Amygdala (tissue), 56 donors: Measurements from ENCODE around the gene TLNRD1.
A peak's percentile ranks its signal among the peaks of the same experiment; 100 is the strongest.

Experiments
- DNase-seq, 56 donors: peaks; one replicate each; lab custom pipeline; 2025; lab: John Stamatoyannopoulos, UW

The TLNRD1 gene

DNA sequence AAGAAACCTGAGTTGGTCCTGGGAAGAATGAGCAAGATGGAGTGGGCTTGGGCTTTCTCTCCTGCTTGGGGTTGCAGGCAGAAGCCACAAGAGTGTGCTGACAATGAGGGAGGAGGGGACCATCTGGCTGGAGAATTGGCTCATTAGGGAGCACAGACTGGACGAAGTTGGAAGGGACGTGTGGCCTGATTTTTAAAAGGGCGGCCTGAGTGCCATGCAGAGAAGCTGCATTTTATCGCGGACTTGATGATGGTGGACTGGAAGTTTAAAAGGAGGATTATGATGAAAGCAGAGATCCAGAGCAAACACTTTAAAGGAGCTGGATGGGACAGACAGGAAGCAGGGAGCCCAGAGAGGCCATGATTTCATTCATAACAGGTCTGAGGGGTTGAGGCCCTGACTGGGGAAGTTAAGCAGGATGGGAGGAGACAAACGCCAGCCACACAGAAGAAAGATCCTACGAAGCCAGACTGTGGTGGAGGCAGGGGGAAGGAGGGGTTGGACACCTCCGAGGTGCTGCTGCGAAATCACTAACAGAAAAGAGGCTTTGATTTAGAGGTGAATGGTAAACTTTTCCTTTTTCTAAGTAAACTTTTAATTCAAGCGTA, 23.6 kb downstream of the TLNRD1 start:
- DNase-seq: no peak

DNA sequence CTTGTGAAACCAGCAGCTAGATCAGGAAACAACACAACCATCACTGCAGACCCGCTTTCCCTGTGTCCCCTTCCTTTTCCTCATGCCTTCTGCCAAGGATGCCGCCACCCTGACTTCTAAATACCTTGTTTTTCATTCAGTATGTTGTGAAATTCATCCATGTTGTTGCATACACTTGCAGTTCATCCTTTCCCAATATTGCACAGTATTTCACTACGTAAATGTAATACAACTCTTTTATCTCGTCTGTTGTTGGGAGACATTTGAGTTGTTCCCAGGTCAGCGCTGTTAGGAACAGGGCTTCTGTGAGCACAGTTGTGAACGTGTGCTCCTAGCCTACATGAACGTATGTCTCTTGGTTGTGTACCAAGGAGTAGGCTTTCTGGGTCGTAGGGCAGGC, 24.2 kb downstream of the TLNRD1 start:
- no peak for DNase-seq

DNA sequence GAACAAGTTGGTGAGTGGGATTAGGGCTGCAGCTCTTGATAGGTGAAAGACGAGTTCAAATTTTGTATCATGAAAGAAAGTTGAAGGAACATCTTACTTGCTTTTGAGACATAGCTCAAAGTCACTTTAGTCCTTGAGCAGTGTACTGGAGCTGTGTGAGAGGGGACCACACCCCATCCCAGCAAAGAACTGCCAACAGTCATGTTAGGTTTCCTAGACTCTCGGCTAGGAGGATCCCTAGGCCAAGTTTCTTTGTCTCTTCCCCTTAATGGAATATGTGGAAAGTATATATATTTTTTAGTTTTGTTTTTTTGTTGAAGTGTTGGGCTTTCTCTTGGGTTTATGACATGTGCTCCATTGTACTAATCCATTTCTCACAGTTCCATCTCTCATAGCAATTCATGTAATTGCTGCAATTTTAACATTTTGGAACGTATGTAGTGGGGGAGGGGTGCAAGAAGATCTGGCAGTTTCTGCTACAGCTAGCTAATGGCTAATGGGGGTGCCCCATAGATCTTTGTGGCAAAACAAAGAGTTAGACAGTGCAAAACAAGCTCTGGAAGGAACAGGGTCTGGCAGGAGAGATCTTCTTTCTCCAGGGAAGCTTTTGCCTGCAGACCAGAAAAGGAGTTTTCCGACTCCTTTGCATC, 25.1 kb downstream of the TLNRD1 start:
- no peak for DNase-seq

GRCh38 chr15:81026836-81027599, 26.3 kb downstream of the TLNRD1 start:
- DNase-seq: no peak

DNA sequence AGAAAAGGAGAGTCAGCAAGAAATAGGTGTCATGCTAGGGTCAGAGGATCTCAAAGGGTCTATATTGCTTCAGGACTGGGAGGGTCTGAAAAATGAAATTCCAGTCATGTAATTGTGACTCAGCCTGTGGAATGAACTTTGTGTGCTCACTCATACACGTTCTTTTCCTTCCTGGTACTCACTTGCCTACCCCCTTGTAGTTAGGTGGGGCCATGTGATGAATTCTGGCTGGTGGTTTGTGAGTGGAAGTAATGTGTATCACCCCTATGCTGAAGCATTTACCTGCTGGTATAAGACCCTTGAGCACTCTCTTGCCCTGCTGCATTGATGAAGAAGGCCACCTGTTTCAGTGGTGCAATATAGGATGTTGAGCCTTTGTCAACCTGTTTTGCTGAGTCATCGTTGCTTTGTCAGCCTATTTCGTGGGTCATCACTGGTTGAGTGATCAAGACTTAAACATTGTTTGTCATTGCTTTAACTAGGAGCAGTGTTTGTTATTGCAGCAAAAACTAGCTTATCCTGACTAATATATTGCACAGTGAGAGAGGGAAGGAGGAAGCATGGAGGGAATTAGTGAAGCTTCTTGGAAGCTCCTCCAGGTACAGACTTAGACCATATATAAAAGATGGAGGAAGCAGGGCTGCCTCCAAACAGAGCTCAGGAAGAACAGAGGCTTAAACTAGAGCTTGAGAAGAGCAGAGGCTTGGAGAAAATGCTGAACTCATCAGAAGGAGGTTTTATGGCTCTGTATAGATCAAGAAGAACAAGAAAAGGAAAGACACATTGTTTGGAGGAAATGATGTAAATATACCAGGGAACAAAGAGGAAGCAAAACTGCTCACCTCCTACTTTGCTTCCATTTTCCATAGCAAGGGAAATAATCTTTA, 28.9 kb downstream of the TLNRD1 start:
- DNase-seq: no peak

DNA sequence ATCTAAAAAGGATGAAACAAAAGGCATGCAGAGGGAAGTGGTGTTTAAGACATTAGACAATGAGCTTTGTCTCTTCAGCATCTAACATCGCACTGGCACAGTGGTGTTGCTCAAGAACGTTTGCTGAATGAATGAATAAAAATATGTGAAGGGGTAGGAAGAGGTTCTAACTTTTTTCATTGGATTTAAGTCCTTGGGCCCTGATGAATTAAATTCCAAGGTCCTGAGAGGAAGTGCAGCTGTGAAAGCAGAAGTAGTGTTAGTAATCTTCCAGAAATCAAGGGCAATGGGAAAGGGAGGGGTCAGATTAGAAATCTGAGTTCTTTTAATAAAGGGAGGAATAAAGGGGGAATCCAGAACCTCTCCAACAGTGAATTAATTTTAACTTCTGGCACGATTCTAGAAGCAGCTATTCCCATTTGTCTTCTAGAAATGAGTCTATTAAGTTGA, 29.6 kb downstream of the TLNRD1 start:
- no peak for DNase-seq

- no peak for DNase-seq
Measured at GRCh38 chr15:81031203-81031602, 30.5 kb downstream of the TLNRD1 start.

- no peak for DNase-seq
Measured at GRCh38 chr15:81032355-81032754, 31.6 kb downstream of the TLNRD1 start.

- DNase-seq: no peak
Measured at GRCh38 chr15:81032818-81033217, 32.1 kb downstream of the TLNRD1 start.

- DNase-seq: peak in 1 of 56 donors; percentile 17
Measured at GRCh38 chr15:81033508-81033907, 32.8 kb downstream of the TLNRD1 start.

GRCh38 chr15:81037952-81038743, 37.4 kb downstream of the TLNRD1 start:
- DNase-seq: no peak

- no peak for DNase-seq
Measured at GRCh38 chr15:81038975-81039607, 38.4 kb downstream of the TLNRD1 start.

GRCh38 chr15:81040757-81041156, 40.0 kb downstream of the TLNRD1 start:
- DNase-seq: no peak

DNA sequence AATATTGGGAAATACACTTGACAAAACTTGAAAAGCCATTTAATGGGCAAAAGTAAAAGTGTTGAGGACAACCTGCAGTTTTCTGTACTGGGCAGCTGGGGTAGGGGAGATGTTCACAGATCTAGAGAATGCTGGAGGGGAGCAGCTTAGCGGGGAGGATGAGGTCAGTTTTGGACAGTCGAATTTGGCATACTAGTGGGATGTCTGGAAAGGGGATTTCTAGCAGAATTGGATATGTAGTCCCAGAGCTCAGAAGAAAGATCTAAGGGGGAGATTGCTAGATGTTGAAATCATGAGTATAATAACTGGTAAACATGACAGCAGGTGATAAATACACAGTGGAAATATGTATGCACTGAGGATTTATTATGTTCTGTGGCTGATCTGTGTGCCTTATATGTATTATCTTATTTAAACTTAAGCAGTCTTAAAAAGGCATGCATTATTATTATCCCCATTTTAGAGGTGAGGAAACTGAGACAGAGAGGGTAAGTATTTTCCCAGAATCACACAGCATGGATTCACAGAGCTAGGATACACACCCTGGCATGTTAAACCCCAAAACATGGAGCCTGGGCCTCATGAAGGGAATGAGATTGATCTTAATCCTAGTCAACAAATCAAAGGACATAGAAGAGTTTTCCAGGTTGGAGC, 42.7 kb downstream of the TLNRD1 start:
- DNase-seq: no peak

- DNase-seq: no peak
Measured at GRCh38 chr15:81043935-81044575, 43.3 kb downstream of the TLNRD1 start.

DNA sequence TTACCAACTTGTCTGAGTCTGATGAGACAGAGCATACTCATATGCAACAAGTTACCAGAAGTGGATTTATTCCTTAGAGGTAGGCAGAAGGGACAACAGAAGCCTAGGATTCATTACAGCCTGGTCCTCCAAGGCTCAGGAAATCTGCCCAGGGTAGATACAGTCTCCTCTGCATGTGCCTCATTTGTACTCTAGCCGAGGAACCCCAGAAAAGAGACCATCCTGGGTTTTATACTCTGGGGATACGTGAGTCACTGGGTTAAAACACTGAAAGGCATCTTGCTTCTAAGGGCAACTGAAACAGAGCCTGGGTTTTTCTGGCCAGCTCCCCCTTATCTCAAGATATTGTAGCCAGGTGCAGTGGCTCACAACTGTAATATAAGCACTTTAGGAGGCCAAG, 45.6 kb downstream of the TLNRD1 start:
- DNase-seq: no peak

GRCh38 chr15:81047928-81048327, 47.2 kb downstream of the TLNRD1 start:
- DNase-seq: no peak

DNA sequence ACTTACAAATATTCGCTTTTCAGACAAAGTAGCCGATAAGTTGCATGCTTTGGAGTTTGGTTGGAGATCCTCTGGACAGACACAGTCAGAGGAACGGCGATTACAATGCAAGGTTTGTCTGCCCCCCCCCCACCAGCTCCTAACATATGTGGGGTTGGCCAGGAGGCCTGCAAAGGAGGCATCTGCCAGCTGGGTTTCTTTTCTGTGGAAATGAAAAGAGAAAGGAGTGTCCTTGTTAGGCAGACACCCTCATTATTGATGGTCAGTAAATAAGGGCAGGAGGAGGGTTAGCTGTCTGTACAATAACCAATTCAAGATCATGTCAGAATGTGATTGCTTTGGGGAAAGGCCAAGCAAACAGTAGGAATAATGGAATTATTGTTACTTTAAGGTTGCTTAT, 49.1 kb downstream of the TLNRD1 start:
- peak in 46 of 56 donors; percentile 2 to 83 (median 42) for DNase-seq
